ENCODE measurements around the gene PTPRZ1. TPM values are rescaled to one million over a fixed set of nuclear protein-coding genes. Genes with fewer than 3 reads are reported as not detected.

The PTPRZ1 gene
- total and polyA plus RNA-seq, 4 donors = 1.1 to 11.6 (median 2.9) TPM

DNA sequence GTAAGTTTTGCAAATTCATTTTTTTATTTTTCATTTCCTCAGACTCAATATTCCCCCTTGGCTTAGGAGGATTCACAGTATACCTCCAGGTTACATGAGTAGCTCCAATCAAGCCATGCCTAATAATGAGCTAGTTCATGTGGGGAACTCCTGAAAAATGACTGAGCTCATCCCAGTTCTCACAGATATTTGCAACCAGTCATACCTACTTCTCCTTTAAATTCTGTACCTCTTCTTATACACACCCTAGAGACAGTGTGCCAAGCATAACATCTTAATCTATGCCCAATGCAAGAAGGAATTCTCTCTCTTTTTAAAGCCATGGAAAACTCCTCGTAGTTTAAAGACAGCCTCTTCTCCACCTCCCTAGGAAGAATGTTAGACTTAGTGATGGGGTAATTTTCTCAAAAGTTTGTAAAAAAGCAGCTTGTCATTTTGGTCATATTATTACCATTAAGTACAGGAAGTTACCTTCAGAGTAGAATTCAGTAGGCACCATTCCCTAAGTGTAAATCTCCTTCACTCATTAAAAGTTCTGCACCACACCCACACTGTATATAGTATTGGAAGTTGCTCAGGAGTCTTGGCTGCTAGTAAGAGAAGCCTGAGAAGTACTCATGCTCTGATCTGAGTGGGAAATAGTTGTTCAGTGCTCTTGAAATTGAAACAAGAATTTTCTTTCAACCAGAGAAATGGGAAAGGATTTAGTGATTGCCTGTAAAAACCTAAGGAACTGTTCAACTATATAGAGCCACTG, 72.7 kb downstream of the PTPRZ1 start:
- TF ChIP-seq, protein P1, sequence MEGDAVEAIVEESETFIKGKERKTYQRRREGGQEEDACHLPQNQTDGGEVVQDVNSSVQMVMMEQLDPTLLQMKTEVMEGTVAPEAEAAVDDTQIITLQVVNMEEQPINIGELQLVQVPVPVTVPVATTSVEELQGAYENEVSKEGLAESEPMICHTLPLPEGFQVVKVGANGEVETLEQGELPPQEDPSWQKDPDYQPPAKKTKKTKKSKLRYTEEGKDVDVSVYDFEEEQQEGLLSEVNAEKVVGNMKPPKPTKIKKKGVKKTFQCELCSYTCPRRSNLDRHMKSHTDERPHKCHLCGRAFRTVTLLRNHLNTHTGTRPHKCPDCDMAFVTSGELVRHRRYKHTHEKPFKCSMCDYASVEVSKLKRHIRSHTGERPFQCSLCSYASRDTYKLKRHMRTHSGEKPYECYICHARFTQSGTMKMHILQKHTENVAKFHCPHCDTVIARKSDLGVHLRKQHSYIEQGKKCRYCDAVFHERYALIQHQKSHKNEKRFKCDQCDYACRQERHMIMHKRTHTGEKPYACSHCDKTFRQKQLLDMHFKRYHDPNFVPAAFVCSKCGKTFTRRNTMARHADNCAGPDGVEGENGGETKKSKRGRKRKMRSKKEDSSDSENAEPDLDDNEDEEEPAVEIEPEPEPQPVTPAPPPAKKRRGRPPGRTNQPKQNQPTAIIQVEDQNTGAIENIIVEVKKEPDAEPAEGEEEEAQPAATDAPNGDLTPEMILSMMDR (IDR thresholded peaks at IDR 0.05; ENCODE audit: control extremely low read depth, extremely low read depth) = no peak
- ATAC-seq (ENCODE audit: insufficient read depth, low FRiP score) (no peak), DNase-seq (peak in 1 of 3 donors; percentile 17)
- Histone ChIP-seq H3K9ac (ENCODE audit: insufficient read depth in 1 of 2, low read length in 2 of 2) (no peak overlapping the region), H3K36me3 (ENCODE audit: control insufficient read depth in 4 of 4, insufficient read depth in 4 of 4, low read length in 4 of 4) (no peaks in the 10 kb centered on the region), H3K27me3 (ENCODE audit: control insufficient read depth in 3 of 3, insufficient read depth in 3 of 3, low read length in 2 of 3) (no peaks in the 10 kb centered on the region), H3K9me3 (ENCODE audit: control insufficient read depth in 4 of 4, insufficient read depth in 3 of 4, low read length in 3 of 4) (no peaks in the 10 kb centered on the region), H3K4me1 (ENCODE audit: control insufficient read depth in 5 of 5, insufficient read depth in 5 of 5, low read length in 5 of 5) (no peaks in the 10 kb centered on the region), H3K27ac (ENCODE audit: low read depth in 1 of 2, low read length in 1 of 2) (no peak overlapping the region), H3K4me3 (no peak overlapping the region)
- 61 to 72% methylated on average over 1 of the region's 1 CpG for WGBS, 2 donors

DNA sequence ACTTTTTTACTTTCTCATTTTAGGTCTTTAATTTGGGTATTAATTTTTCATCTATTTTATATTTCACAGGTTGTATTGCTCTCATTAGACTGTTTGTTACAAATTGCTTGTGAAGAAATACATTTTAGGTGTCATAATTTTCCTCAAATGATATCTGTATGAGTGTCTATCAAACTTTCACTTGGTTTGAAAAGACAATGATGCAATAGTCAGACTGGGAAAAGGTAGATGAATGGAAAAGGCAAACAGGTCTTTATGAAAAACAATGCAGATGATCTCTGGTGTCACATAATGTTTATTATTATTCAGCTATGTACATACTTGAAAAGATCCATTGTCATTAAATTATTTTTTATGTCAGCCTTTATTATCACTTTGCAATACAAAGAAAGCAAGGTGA, 80.2 kb downstream of the PTPRZ1 start:
- ATAC-seq (ENCODE audit: insufficient read depth, low FRiP score) (no peak), DNase-seq (no peak)
- Histone ChIP-seq H3K9ac (ENCODE audit: insufficient read depth in 1 of 2, low read length in 2 of 2) (no peak overlapping the region), H3K4me3 (no peak overlapping the region), H3K36me3 (ENCODE audit: control insufficient read depth in 4 of 4, insufficient read depth in 4 of 4, low read length in 4 of 4) (no peaks in the 10 kb centered on the region), H3K27ac (ENCODE audit: low read depth in 1 of 2, low read length in 1 of 2) (no peak overlapping the region), H3K9me3 (ENCODE audit: control insufficient read depth in 4 of 4, insufficient read depth in 3 of 4, low read length in 3 of 4) (no peaks in the 10 kb centered on the region), H3K27me3 (ENCODE audit: control insufficient read depth in 3 of 3, insufficient read depth in 3 of 3, low read length in 2 of 3) (no peaks in the 10 kb centered on the region), H3K4me1 (ENCODE audit: control insufficient read depth in 5 of 5, insufficient read depth in 5 of 5, low read length in 5 of 5) (no peaks in the 10 kb centered on the region)
- TF ChIP-seq, protein P1 (IDR thresholded peaks at IDR 0.05; ENCODE audit: control extremely low read depth, extremely low read depth) = no peak

DNA sequence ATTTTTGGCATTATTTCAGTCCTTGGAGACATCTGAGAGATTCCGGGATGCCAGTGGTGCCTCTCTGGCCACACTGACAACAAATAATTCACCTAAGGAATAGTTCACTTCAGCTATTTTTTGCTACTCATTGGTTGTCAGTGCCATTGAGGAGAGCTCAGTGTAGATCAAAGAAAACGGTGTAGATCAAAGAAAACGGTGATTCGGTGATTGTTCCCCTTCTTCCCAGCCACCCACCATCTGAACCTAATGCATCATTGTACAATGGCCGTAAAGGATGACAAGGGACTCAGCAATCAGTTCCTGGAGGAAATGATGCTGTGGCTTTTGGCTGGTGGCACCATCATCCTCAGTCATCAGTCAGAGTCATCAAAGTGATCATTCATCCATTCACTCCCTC, 80.6 kb downstream of the PTPRZ1 start:
- TF ChIP-seq, protein P1 (IDR thresholded peaks at IDR 0.05; ENCODE audit: control extremely low read depth, extremely low read depth) = no peak
- Histone ChIP-seq H3K27ac (ENCODE audit: low read depth in 1 of 2, low read length in 1 of 2) (no peak overlapping the region), H3K4me3 (no peak overlapping the region), H3K9ac (ENCODE audit: insufficient read depth in 1 of 2, low read length in 2 of 2) (no peak overlapping the region), H3K9me3 (ENCODE audit: control insufficient read depth in 4 of 4, insufficient read depth in 3 of 4, low read length in 3 of 4) (no peaks in the 10 kb centered on the region), H3K4me1 (ENCODE audit: control insufficient read depth in 5 of 5, insufficient read depth in 5 of 5, low read length in 5 of 5) (no peaks in the 10 kb centered on the region), H3K36me3 (ENCODE audit: control insufficient read depth in 4 of 4, insufficient read depth in 4 of 4, low read length in 4 of 4) (no peaks in the 10 kb centered on the region), H3K27me3 (ENCODE audit: control insufficient read depth in 3 of 3, insufficient read depth in 3 of 3, low read length in 2 of 3) (no peaks in the 10 kb centered on the region)
- WGBS, 2 donors = 70 to 73% methylated on average over 5 of the region's 5 CpGs
- DNase-seq (no peak), ATAC-seq (ENCODE audit: insufficient read depth, low FRiP score) (no peak)

DNA sequence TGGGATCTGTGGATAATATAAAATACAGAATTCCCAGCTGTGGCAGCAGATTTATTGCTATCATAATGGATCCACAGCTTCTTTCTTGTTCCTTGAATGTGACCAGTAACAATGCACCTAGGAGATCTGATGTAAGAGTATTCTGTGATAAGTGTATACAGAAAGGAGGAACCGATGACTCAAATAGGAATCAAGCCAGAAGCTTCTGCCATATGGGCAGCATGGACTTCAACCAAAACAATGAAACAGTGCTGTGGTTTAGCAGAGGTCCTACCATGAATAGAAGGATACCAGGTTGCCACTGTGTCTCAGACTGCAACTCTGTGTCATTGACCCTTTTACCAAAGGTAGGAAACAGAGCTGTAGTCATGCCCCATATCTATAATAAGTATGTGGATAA, 81.8 kb downstream of the PTPRZ1 start:
- Histone ChIP-seq H3K27ac (ENCODE audit: low read depth in 1 of 2, low read length in 1 of 2) (no peak overlapping the region), H3K4me1 (ENCODE audit: control insufficient read depth in 5 of 5, insufficient read depth in 5 of 5, low read length in 5 of 5) (no peaks in the 10 kb centered on the region), H3K9ac (ENCODE audit: insufficient read depth in 1 of 2, low read length in 2 of 2) (no peak overlapping the region), H3K4me3 (no peak overlapping the region), H3K27me3 (ENCODE audit: control insufficient read depth in 3 of 3, insufficient read depth in 3 of 3, low read length in 2 of 3) (no peaks in the 10 kb centered on the region), H3K36me3 (ENCODE audit: control insufficient read depth in 4 of 4, insufficient read depth in 4 of 4, low read length in 4 of 4) (no peaks in the 10 kb centered on the region), H3K9me3 (ENCODE audit: control insufficient read depth in 4 of 4, insufficient read depth in 3 of 4, low read length in 3 of 4) (no peaks in the 10 kb centered on the region)
- DNase-seq (no peak), ATAC-seq (ENCODE audit: insufficient read depth, low FRiP score) (no peak)
- TF ChIP-seq, protein P1 (IDR thresholded peaks at IDR 0.05; ENCODE audit: control extremely low read depth, extremely low read depth) = no peak
- WGBS, 2 donors = 91 to 97% methylated on average over 1 of the region's 1 CpG

Data from lung (tissue), 12 donors.